ENCODE results near the gene CCDC78.

The CCDC78 gene

GRCh38 chr16:720990-721764 is 5.1 kb downstream of the CCDC78 start, which contains the start of gene ANTKMT:
Gene ANTKMT, plus strand, starts transcription at chr16:721146. Its CDS starts 129 bp downstream, at chr16:721275.
- Histone ChIP-seq H3K9ac (ENCODE audit: low read length) (peak within 1 kb of the TSS; percentile 87), H3K27ac (ENCODE audit: low read depth, low read length) (peak within 1 kb of the TSS; percentile 89; the same call in 1 of the 2 replicates), H3K9me3 (ENCODE audit: control insufficient read depth, insufficient read depth, low read depth, low read length) (no peaks in the 10 kb centered on the region), H3K4me1 (ENCODE audit: control insufficient read depth, insufficient read depth, low read length) (peaks cover 18% of the 10 kb centered on the region), H3K36me3 (ENCODE audit: control insufficient read depth, insufficient read depth, low read length) (peaks cover 6% of the 10 kb centered on the region), H3K4me3 (ENCODE audit: low read depth, low read length) (peak within 1 kb of the TSS; percentile 92), H3K27me3 (ENCODE audit: control insufficient read depth, insufficient read depth, low read length) (peaks cover 18% of the 10 kb centered on the region)

DNA sequence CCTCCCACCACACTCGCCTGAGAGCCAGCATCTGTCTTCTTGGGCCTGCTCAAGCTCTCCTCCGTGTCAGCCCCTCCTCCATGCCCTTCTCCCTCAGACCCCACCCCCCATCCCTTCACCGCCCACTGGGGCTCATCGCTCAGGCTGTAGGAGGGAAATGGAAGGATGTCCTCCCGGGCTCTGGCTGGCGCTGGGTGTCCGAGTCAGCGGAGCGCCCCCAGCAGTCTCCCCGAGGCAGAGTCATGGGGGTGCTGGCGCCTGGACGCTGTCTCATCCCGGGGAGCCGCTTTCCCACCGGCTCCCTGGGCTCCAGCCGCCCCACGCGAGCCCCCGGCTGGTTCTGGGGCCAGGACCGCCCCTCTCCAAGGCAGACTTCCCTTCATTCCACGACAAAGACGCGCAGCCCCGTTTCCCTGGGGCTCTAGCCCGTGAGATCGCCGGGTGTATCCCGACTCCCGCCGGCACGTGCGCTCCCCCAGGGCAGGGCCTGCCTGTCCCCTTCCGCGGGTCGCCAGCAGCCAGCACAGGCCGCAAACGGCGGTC is 5.7 kb downstream of the CCDC78 start:
- Histone ChIP-seq H3K4me1 (ENCODE audit: control insufficient read depth, insufficient read depth, low read length) (peaks cover 24% of the 10 kb centered on the region), H3K4me3 (ENCODE audit: low read depth, low read length) (peak overlapping the region; percentile 92), H3K9ac (ENCODE audit: low read length) (peak overlapping the region; percentile 87), H3K27ac (ENCODE audit: low read depth, low read length) (peak overlapping the region; percentile 89; the same call in 1 of the 2 replicates), H3K9me3 (ENCODE audit: control insufficient read depth, insufficient read depth, low read depth, low read length) (no peaks in the 10 kb centered on the region), H3K27me3 (ENCODE audit: control insufficient read depth, insufficient read depth, low read length) (peaks cover 18% of the 10 kb centered on the region), H3K36me3 (ENCODE audit: control insufficient read depth, insufficient read depth, low read length) (peaks cover 6% of the 10 kb centered on the region)

- Histone ChIP-seq H3K4me1 (ENCODE audit: control insufficient read depth, insufficient read depth, low read length) (peaks cover 24% of the 10 kb centered on the region), H3K27ac (ENCODE audit: low read depth, low read length) (no peak overlapping the region)
These were observed 6.3 kb downstream of the CCDC78 start for GRCh38 chr16:719815-720446.

GRCh38 chr16:718922-719321 is 7.3 kb downstream of the CCDC78 start:
- no peaks in the 10 kb centered on the region for H3K9me3 ChIP-seq (ENCODE audit: control insufficient read depth, insufficient read depth, low read depth, low read length)
- H3K4me3 ChIP-seq (ENCODE audit: low read depth, low read length): no peak overlapping the region
- peaks cover 6% of the 10 kb centered on the region for H3K36me3 ChIP-seq (ENCODE audit: control insufficient read depth, insufficient read depth, low read length)
- H3K4me1 ChIP-seq (ENCODE audit: control insufficient read depth, insufficient read depth, low read length): peaks cover 30% of the 10 kb centered on the region
- H3K27ac ChIP-seq (ENCODE audit: low read depth, low read length): no peak overlapping the region
- H3K27me3 ChIP-seq (ENCODE audit: control insufficient read depth, insufficient read depth, low read length): peaks cover 20% of the 10 kb centered on the region
- H3K9ac ChIP-seq (ENCODE audit: low read length): no peak overlapping the region

More at GRCh38 chr16:719815-720446, 6.3 kb downstream of the CCDC78 start:
- Histone ChIP-seq H3K4me3 (ENCODE audit: low read depth, low read length) (peak overlapping the region; percentile 92), H3K36me3 (ENCODE audit: control insufficient read depth, insufficient read depth, low read length) (peaks cover 6% of the 10 kb centered on the region), H3K9ac (ENCODE audit: low read length) (peak overlapping the region; percentile 87), H3K27me3 (ENCODE audit: control insufficient read depth, insufficient read depth, low read length) (peaks cover 20% of the 10 kb centered on the region), H3K9me3 (ENCODE audit: control insufficient read depth, insufficient read depth, low read depth, low read length) (no peaks in the 10 kb centered on the region)

DNA sequence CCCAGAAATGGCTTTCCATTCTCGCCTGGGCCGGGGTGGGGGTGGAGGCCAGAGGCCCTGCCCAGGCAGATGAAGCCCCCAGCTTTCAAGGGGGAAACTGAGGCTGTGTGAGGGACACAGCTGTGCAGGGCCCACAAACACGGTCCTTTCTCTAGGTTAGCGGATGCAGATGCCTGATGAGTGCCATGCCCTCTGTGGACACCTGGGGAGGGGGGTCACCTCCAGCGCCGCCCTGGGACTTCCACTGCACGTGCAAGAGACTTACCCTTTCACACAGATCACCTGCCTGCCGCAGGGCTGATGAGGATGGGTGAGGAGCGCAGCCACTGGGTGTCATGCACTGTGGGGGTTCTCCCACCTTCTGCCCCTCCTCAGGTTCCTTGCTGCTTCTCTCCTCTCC is 7.9 kb downstream of the CCDC78 start:
- no peak overlapping the region for H3K27ac ChIP-seq (ENCODE audit: low read depth, low read length)
- no peaks in the 10 kb centered on the region for H3K9me3 ChIP-seq (ENCODE audit: control insufficient read depth, insufficient read depth, low read depth, low read length)
- no peak overlapping the region for H3K9ac ChIP-seq (ENCODE audit: low read length)
- H3K27me3 ChIP-seq (ENCODE audit: control insufficient read depth, insufficient read depth, low read length): peaks cover 22% of the 10 kb centered on the region
- peaks cover 30% of the 10 kb centered on the region for H3K4me1 ChIP-seq (ENCODE audit: control insufficient read depth, insufficient read depth, low read length)
- peaks cover 6% of the 10 kb centered on the region for H3K36me3 ChIP-seq (ENCODE audit: control insufficient read depth, insufficient read depth, low read length)
- H3K4me3 ChIP-seq (ENCODE audit: low read depth, low read length): no peak overlapping the region

- Histone ChIP-seq H3K36me3 (ENCODE audit: control insufficient read depth, insufficient read depth, low read length) (peaks cover 2% of the 10 kb centered on the region), H3K27me3 (ENCODE audit: control insufficient read depth, insufficient read depth, low read length) (peaks cover 22% of the 10 kb centered on the region), H3K4me1 (ENCODE audit: control insufficient read depth, insufficient read depth, low read length) (peaks cover 30% of the 10 kb centered on the region), H3K9ac (ENCODE audit: low read length) (no peak overlapping the region), H3K4me3 (ENCODE audit: low read depth, low read length) (no peak overlapping the region), H3K9me3 (ENCODE audit: control insufficient read depth, insufficient read depth, low read depth, low read length) (no peaks in the 10 kb centered on the region), H3K27ac (ENCODE audit: low read depth, low read length) (no peak overlapping the region)
These were observed 8.6 kb downstream of the CCDC78 start for GRCh38 chr16:717450-718245.

DNA sequence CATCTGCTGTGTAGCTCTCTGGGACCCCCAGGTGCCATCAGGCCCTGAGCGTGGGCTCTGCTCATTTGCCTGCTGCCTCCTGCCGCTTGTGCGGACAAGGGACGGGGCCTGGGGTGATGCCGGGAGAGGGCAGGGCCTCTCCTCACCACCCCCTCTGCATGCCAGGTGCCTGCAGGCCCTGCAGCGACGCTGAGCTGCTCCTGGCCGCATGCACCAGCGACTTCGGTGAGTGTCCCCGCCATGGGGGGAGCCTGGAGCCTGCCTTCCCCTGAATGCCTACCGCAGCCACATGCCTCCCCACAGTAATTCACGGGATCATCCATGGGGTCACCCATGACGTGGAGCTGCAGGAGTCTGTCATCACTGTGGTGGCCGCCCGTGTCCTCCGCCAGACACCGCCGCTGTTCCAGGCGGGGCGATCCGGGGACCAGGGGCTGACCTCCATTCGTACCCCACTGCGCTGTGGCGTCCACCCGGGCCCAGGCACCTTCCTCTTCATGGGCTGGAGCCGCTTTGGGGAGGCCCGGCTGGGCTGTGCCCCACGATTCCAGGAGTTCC is 9.4 kb downstream of the CCDC78 start:
- H3K9me3 ChIP-seq (ENCODE audit: control insufficient read depth, insufficient read depth, low read depth, low read length): no peaks in the 10 kb centered on the region
- peaks cover 22% of the 10 kb centered on the region for H3K27me3 ChIP-seq (ENCODE audit: control insufficient read depth, insufficient read depth, low read length)
- peaks cover 30% of the 10 kb centered on the region for H3K4me1 ChIP-seq (ENCODE audit: control insufficient read depth, insufficient read depth, low read length)
- H3K9ac ChIP-seq (ENCODE audit: low read length): no peak overlapping the region
- no peak overlapping the region for H3K27ac ChIP-seq (ENCODE audit: low read depth, low read length)
- 0 out of 2 replicates have a peak overlapping the region, but pooled peaks have one; percentile 68 for H3K4me3 ChIP-seq (ENCODE audit: low read depth, low read length)
- no peaks in the 10 kb centered on the region for H3K36me3 ChIP-seq (ENCODE audit: control insufficient read depth, insufficient read depth, low read length)

- Histone ChIP-seq H3K4me1 (ENCODE audit: control insufficient read depth, insufficient read depth, low read length) (peaks cover 30% of the 10 kb centered on the region), H3K9me3 (ENCODE audit: control insufficient read depth, insufficient read depth, low read depth, low read length) (no peaks in the 10 kb centered on the region), H3K4me3 (ENCODE audit: low read depth, low read length) (peak overlapping the region; percentile 68), H3K27ac (ENCODE audit: low read depth, low read length) (no peak overlapping the region), H3K27me3 (ENCODE audit: control insufficient read depth, insufficient read depth, low read length) (peaks cover 22% of the 10 kb centered on the region), H3K36me3 (ENCODE audit: control insufficient read depth, insufficient read depth, low read length) (no peaks in the 10 kb centered on the region), H3K9ac (ENCODE audit: low read length) (peak overlapping the region; percentile 41)
These were observed 10.1 kb downstream of the CCDC78 start for GRCh38 chr16:716200-716568.

GRCh38 chr16:715477-716199 is 10.6 kb downstream of the CCDC78 start:
- H3K27ac ChIP-seq (ENCODE audit: low read depth, low read length): no peak overlapping the region
- no peaks in the 10 kb centered on the region for H3K36me3 ChIP-seq (ENCODE audit: control insufficient read depth, insufficient read depth, low read length)
- H3K27me3 ChIP-seq (ENCODE audit: control insufficient read depth, insufficient read depth, low read length): peaks cover 27% of the 10 kb centered on the region
- no peaks in the 10 kb centered on the region for H3K9me3 ChIP-seq (ENCODE audit: control insufficient read depth, insufficient read depth, low read depth, low read length)
- peak overlapping the region; percentile 41 for H3K9ac ChIP-seq (ENCODE audit: low read length)
- peak overlapping the region; percentile 68 for H3K4me3 ChIP-seq (ENCODE audit: low read depth, low read length)
- peaks cover 30% of the 10 kb centered on the region for H3K4me1 ChIP-seq (ENCODE audit: control insufficient read depth, insufficient read depth, low read length)

Measured in HUES6 (cell line).